ENCODE results near the gene CITED4. TPM values are rescaled to one million over a fixed set of nuclear protein-coding genes. Genes with fewer than 3 reads are reported as not detected.
A peak's percentile ranks its signal among the peaks of the same experiment; 100 is the strongest.

The CITED4 gene
- total RNA-seq, 1 donor from 2014 or later, result 30.5 TPM

DNA sequence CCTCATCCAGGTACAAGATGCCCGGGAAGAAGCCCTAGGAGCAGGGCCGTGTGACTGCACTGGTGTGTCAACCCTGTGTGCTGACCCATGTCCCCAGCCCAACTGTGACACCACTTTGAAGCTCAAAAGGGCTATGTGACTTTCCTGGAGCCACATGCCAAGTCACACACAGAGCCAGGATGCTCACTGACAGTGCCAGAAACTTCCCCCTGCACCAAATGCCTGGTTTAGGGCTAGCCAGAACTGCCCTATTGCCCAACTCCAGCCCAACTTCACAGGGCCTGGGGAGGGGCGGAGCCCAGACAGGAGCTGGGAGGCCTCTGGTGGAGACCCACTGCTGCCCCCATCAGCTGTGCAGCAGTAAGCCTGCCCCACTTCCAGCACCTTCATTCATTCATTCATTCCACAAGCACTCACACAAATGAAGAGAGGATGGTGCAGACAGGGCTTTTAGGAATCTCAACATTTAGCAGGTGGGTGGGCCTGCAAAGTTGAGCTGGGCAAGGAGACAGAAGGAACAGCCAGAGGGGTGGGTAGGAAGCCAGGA is 41.8 kb downstream of the CITED4 start:
- no peak for DNase-seq (ENCODE audit: low spot score)
- no peaks in the 10 kb centered on the region for H3K9me3 Mint-ChIP-seq (ENCODE audit: low read depth)
- no peaks in the 10 kb centered on the region for H3K27me3 Mint-ChIP-seq (ENCODE audit: low read depth)
- peaks cover 40% of the 10 kb centered on the region for H3K4me1 Mint-ChIP-seq (ENCODE audit: low read depth)
- H3K27ac Mint-ChIP-seq (ENCODE audit: unreplicated experiment), result no peak overlapping the region
- no peak overlapping the region for H3K4me3 Mint-ChIP-seq (ENCODE audit: unreplicated experiment)
- no peaks in the 10 kb centered on the region for H3K36me3 Mint-ChIP-seq (ENCODE audit: low read depth)
- TF ChIP-seq, protein P1, sequence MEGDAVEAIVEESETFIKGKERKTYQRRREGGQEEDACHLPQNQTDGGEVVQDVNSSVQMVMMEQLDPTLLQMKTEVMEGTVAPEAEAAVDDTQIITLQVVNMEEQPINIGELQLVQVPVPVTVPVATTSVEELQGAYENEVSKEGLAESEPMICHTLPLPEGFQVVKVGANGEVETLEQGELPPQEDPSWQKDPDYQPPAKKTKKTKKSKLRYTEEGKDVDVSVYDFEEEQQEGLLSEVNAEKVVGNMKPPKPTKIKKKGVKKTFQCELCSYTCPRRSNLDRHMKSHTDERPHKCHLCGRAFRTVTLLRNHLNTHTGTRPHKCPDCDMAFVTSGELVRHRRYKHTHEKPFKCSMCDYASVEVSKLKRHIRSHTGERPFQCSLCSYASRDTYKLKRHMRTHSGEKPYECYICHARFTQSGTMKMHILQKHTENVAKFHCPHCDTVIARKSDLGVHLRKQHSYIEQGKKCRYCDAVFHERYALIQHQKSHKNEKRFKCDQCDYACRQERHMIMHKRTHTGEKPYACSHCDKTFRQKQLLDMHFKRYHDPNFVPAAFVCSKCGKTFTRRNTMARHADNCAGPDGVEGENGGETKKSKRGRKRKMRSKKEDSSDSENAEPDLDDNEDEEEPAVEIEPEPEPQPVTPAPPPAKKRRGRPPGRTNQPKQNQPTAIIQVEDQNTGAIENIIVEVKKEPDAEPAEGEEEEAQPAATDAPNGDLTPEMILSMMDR (IDR thresholded peaks at IDR 0.05), result peak; percentile 34

DNA sequence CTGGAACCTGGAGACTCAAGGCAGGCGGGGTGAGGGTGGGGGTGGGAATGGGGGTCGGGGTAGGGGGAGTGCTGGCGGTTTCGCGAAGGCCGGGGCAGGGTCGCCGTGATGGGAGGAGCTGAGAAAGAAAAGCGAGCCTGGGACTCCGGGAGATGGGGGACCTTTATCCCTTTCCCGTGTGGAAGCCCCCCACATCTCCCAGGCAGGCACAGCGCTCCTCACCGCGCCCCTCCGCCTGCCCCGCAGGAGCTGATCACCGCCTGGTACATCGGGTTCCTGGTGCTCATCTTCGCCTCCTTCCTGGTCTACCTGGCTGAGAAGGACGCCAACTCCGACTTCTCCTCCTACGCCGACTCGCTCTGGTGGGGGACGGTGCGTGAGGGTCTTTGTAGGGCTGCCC is 43.1 kb downstream of the CITED4 start:
- H3K4me1 Mint-ChIP-seq (ENCODE audit: low read depth), result peaks cover 27% of the 10 kb centered on the region
- H3K27ac Mint-ChIP-seq (ENCODE audit: unreplicated experiment), result no peak overlapping the region
- DNase-seq (ENCODE audit: low spot score), result no peak
- no peak overlapping the region for H3K4me3 Mint-ChIP-seq (ENCODE audit: unreplicated experiment)
- TF ChIP-seq, protein P1 (IDR thresholded peaks at IDR 0.05), result no peak
- no peaks in the 10 kb centered on the region for H3K27me3 Mint-ChIP-seq (ENCODE audit: low read depth)
- H3K36me3 Mint-ChIP-seq (ENCODE audit: low read depth), result no peaks in the 10 kb centered on the region
- H3K9me3 Mint-ChIP-seq (ENCODE audit: low read depth), result no peaks in the 10 kb centered on the region

DNA sequence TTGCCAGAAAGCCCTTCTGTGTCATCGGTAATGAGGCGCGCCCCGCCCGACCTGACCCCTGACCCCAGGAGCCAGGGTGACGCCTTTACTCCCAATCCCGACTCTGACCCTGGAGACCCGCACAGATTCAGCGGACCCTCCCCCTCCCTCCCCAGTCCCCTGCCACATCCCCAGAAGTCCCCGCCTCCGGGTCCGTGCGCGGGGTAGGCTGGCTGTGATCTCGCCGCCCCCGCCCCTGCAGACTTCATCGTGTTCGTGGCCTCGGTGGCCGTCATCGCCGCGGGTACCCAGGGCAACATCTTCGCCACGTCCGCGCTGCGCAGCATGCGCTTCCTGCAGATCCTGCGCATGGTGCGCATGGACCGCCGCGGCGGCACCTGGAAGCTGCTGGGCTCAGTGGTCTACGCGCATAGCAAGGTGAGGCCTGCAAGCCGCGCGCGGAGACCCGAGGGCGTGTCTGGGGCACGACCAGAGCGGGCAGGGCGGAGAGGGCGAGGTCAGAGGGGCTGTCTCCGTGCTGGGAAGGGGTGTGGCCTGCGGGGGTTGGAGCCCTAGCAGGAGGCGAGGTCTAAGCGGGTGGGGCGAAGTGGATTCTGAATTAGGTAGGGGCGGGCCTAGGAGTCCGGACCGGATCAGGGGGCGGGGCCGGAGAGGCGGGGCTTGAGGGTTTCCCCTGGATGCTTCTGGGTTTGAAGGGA is 43.8 kb downstream of the CITED4 start:
- H3K4me1 Mint-ChIP-seq (ENCODE audit: low read depth), result peaks cover 27% of the 10 kb centered on the region
- H3K9me3 Mint-ChIP-seq (ENCODE audit: low read depth), result no peaks in the 10 kb centered on the region
- H3K27me3 Mint-ChIP-seq (ENCODE audit: low read depth), result no peaks in the 10 kb centered on the region
- peak overlapping the region; percentile 60 for H3K4me3 Mint-ChIP-seq (ENCODE audit: unreplicated experiment)
- TF ChIP-seq, protein P1 (IDR thresholded peaks at IDR 0.05), result no peak
- H3K27ac Mint-ChIP-seq (ENCODE audit: unreplicated experiment), result peak overlapping the region; percentile 27
- no peak for DNase-seq (ENCODE audit: low spot score)
- no peaks in the 10 kb centered on the region for H3K36me3 Mint-ChIP-seq (ENCODE audit: low read depth)

DNA sequence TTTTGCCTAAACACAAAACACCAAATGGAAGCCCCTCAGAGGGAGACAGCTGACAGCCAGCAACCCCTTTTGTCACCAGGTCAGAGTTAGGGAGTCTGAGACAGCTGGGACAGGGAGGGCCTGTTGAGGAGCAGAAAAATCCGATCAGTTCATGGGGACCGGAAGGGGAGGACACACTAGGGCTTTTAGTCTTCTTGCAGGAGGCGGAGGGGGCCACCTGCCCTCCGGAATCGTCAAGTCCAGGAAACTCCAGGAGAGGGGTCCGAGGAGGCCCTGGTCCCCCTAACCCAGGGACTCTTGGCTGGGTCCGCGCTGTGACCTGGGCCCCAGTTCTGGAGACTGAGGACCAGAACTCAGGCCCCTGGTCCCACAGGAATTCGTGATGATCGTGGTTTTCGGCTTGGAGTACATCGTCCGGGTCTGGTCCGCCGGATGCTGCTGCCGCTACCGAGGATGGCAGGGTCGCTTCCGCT is 44.3 kb downstream of the CITED4 start:
- no peak for DNase-seq (ENCODE audit: low spot score)
- Mint-ChIP-seq H3K4me3 (ENCODE audit: unreplicated experiment) (peak overlapping the region; percentile 60), H3K9me3 (ENCODE audit: low read depth) (no peaks in the 10 kb centered on the region), H3K27ac (ENCODE audit: unreplicated experiment) (no peak overlapping the region), H3K4me1 (ENCODE audit: low read depth) (peaks cover 27% of the 10 kb centered on the region), H3K36me3 (ENCODE audit: low read depth) (peaks cover 3% of the 10 kb centered on the region), H3K27me3 (ENCODE audit: low read depth) (no peaks in the 10 kb centered on the region)
- TF ChIP-seq, protein P1 (IDR thresholded peaks at IDR 0.05), result no peak

DNA sequence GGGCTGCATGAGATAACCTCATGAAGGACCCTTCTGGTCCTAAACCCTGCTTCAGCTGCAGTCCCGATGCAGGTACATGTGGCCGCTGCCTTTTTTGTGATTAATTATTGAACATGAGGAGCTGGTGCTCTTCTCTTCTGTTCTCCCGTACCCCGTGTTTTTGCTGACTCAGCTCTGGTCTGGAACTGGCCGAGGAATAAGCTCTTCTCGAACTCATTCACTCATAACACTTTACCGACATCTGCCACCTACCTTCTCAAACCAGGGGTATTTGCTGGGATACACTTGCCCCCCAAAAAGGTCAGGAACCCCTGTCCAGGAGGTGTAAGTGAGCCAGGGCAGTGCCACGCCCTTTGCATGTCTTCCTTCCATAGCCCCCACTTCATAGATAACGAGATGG is 46.7 kb downstream of the CITED4 start:
- H3K9me3 Mint-ChIP-seq (ENCODE audit: low read depth), result no peaks in the 10 kb centered on the region
- no peak overlapping the region for H3K4me3 Mint-ChIP-seq (ENCODE audit: unreplicated experiment)
- H3K4me1 Mint-ChIP-seq (ENCODE audit: low read depth), result peaks cover 10% of the 10 kb centered on the region
- DNase-seq (ENCODE audit: low spot score), result no peak
- no peak overlapping the region for H3K27ac Mint-ChIP-seq (ENCODE audit: unreplicated experiment)
- no peaks in the 10 kb centered on the region for H3K27me3 Mint-ChIP-seq (ENCODE audit: low read depth)
- H3K36me3 Mint-ChIP-seq (ENCODE audit: low read depth), result peaks cover 4% of the 10 kb centered on the region
- TF ChIP-seq, protein P1 (IDR thresholded peaks at IDR 0.05), result no peak

Other genes with a start within 250 kb of the CITED4 start
- gene RIMS3, start 196.7 kb downstream of the CITED4 start, total RNA-seq, result 4.8 to 26.3 TPM (median 26.0 TPM) in 3 replicates
- gene NFYC, start 170.7 kb downstream of the CITED4 start, total RNA-seq, result 34.2 to 49.2 TPM (median 35.8 TPM) in 3 replicates
- 0.60 to 3.4 TPM (median 3.0 TPM) in 3 replicates for gene KCNQ4, start 78.6 kb downstream of the CITED4 start, total RNA-seq
- 40.2 to 84.5 TPM (median 79.4 TPM) in 3 replicates for gene CTPS1, start 117.3 kb upstream of the CITED4 start, total RNA-seq
- gene SLFNL1, start 159.4 kb upstream of the CITED4 start, total RNA-seq, result 0.25 to 0.48 TPM in 2 of 3 replicates, not detected in the other

Measured in chondrocyte (in vitro differentiated cells).